Astrocyte of the spinal cord (primary cell): ENCODE results near the gene CIB2.

Experiments used
- DNase-seq: peaks from one replicate; pipeline ENCODE4 v3.0.0; 2011; ENCODE audit warnings: low read depth, low spot score
- H3K4me3 ChIP-seq: 2 replicates; pipeline ENCODE4 v1.5.1; 2011; ENCODE audit warnings: low read depth, mild to moderate bottlenecking, low read length, moderate library complexity
- in situ Hi-C: cut with HindIII; loops from 2 replicates; pipeline ENCODE4 v1.10.0; 2017; ENCODE audit warnings: low sequenced_read_pairs
- TF ChIP-seq, protein P1 (sequence below): IDR thresholded peaks from 2 replicates; pipeline ENCODE4 v1.5.1; 2012; ENCODE audit warnings: low read depth, mild to moderate bottlenecking, low read length, inconsistent platforms

The CIB2 gene

DNA sequence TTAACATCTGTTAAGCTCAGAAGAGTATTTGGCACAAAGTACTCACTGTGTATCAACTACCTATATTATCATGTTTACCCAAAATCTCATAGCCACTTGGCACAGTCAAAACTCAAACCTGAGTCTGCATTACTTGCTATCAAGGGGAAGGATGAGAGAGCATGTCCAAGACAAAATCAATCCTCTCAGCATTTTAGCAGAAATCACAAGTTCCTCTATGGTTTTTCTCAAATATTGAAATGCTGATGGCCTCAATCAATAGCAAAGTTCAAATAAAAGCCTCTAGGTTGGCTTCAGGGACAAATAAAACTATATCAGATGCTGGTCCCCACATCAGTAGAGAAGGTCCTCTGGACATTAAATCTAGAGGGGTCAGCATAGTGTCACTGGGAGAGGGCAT is 68.0 kb downstream of the CIB2 start:
- no peak overlapping the region for H3K4me3 ChIP-seq
- in situ Hi-C loops = no loop called here
- TF ChIP-seq, protein P1, sequence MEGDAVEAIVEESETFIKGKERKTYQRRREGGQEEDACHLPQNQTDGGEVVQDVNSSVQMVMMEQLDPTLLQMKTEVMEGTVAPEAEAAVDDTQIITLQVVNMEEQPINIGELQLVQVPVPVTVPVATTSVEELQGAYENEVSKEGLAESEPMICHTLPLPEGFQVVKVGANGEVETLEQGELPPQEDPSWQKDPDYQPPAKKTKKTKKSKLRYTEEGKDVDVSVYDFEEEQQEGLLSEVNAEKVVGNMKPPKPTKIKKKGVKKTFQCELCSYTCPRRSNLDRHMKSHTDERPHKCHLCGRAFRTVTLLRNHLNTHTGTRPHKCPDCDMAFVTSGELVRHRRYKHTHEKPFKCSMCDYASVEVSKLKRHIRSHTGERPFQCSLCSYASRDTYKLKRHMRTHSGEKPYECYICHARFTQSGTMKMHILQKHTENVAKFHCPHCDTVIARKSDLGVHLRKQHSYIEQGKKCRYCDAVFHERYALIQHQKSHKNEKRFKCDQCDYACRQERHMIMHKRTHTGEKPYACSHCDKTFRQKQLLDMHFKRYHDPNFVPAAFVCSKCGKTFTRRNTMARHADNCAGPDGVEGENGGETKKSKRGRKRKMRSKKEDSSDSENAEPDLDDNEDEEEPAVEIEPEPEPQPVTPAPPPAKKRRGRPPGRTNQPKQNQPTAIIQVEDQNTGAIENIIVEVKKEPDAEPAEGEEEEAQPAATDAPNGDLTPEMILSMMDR = no peak
- no peak for DNase-seq

DNA sequence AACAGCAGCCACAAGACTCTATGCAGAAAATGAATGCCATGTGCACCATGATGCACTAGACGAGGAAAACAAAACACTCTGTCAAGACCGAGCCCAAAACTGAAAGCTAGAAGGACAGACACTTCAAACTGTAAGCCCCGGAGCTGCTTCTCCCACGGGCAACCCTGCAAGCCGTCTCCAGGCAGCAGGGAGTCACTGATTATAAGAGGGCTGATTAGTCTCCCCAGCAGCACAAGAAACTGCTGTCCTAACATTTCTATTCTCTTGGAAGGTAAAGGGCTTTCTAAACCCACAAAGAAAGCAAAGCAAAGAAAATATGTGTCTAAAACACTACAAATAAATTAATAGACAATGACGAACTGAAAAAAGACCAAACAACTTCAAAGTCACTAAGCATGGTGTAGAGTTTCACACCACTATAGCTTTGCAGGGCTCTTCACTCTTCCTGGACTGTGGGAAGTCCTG is 69.2 kb downstream of the CIB2 start:
- H3K4me3 ChIP-seq = peak overlapping the region; percentile 24
- in situ Hi-C loops = no loop called here
- peak; percentile 61 for DNase-seq
- TF ChIP-seq, protein P1 = no peak

DNA sequence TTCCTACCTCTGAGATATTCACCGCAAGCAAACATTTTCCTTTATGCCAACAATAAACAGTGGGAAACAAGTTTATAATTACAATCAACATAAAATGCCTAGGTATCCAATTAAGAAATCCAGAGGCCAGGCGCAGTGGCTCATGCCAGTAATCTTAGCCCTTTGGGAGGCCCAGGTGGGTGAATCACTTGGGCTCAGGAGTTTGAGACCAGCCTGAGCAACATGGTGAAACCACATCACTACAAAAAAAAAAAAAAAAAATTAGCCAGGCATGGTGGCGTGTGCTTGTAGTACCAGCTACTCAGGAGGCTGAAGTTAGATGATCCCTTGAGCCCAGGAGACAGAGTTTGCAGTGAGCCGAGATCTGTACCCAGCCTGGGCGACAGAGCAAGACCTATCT is 71.0 kb downstream of the CIB2 start:
- TF ChIP-seq, protein P1 = no peak
- in situ Hi-C loops = no loop called here
- DNase-seq = no peak
- H3K4me3 ChIP-seq = no peak overlapping the region

DNA sequence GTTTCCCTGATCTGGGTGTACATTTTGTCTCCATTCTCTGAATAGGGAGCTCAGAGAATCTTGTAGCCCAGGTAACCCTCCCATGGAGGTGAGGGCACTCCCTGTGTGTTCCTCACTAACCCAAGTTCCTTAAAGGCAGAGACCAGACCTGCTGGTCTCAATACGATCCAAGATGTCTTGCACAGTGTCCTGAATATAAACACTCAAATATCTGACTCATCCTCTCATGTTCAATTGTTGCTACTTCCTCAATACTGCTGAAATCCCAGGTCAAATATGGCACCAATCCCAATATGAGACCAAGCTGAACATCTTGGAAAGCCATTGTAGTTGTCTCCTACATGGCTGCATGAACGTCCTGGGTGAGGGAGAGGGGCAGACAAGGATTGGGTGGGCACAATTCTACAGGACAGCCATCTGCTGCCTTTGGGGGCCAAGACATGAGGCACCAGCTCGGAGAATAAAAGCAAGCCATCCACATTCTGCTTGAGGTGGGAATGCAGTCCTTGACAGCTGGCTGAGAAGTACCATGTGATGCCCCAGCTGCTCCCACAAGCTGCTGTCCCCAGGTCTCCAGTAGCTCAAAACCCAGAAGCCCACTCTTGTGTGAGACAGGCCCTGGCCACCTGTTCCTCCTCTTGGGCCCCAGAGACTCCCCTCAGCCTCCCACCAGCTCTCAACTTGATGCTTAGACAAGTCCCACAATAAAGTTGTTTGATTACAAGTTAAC is 72.0 kb downstream of the CIB2 start:
- no peak overlapping the region for H3K4me3 ChIP-seq
- in situ Hi-C loops = no loop called here
- TF ChIP-seq, protein P1 = no peak
- no peak for DNase-seq

DNA sequence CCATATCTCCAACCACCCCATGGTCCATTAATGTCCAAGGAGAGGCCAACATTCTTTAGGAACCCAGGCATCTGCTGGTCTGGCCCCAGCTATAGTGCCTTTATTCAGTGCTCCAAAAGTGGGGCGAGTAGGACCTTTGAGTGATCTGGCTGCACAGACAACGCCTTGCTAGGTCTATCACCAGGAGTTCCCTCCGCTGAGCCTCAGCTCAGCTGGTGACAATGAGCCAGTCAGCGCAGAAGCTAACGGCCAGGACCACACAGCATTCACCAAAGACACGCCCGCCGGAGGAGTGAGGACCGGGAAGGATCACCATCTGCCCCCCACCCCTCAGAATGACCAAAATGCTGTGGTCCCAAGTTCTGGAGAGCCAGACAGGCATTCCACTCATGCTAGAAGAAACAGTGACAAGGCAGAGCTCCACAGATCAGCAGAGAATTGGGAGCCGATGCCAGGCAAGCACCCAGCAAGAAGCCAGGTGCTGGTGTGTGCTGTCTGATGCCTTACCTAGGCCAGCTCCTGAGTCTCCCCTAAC is 72.8 kb downstream of the CIB2 start:
- no peak overlapping the region for H3K4me3 ChIP-seq
- TF ChIP-seq, protein P1 = no peak
- in situ Hi-C loops = no loop called here
- DNase-seq = no peak

DNA sequence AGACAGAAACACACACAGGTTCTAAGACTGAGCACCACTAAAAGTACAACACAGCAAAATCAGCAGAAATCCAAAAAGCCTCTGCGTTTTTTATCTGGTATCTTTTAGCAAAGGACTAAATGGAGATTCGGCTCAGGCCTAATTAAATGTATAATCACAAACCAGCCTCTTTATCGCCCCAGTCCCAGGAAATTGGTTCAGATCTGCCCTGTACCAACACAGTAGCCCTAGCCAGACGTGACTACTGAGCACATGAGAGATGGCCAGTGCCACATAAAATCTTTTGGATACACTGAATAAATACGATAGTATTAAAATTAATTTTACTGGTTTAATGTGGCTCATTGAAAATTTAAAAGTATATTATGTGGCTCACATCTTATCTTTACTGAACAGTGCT is 73.4 kb downstream of the CIB2 start:
- DNase-seq = no peak
- H3K4me3 ChIP-seq = no peak overlapping the region
- TF ChIP-seq, protein P1 = no peak
- in situ Hi-C loops = no loop called here
